ENCODE results near the gene RRP1B. TPM values are rescaled to one million over a fixed set of nuclear protein-coding genes. Genes with fewer than 3 reads are reported as not detected.

The RRP1B gene
- total RNA-seq, 4 donors from 2014 or later: 13.3 to 23.4 (median 22.5) TPM

- Histone ChIP-seq H3K4me3 (no peak overlapping the region), H3K9me3 (no peaks in the 10 kb centered on the region), H3K27ac (no peak overlapping the region), H3K36me3 (no peaks in the 10 kb centered on the region), H3K4me1 (no peaks in the 10 kb centered on the region), H3K27me3 (no peaks in the 10 kb centered on the region)
- intact Hi-C loops (cut with DNase I): no loop called here
- DNase-seq: no peak
- 67 to 68% methylated on average over 5 of the region's 5 CpGs for WGBS, 2 donors
- TF ChIP-seq CTCF (IDR thresholded peaks at IDR 0.05) (no peak), POLR2A (IDR thresholded peaks at IDR 0.05) (no peak)
Measured at GRCh38 chr21:43634618-43635017, 24.7 kb upstream of the RRP1B start.

DNA sequence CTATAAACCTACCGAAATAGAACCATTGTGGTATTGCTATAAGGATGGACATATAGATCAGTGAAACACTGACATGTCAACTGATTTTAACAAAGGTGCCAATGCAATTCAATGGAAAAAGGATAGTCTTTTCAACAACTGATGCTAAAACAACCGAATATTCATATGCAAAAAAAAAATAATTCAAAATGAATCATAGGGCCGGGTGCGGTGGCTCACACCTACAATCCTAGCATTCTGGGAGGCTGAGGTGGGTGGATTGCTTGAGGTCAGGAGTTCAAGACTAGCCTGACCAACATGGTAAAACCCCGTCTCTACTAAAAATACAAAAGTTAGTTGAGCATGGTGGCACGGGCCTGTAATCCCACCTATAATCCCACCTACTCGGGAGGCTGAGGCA, 23.9 kb upstream of the RRP1B start:
- Histone ChIP-seq H3K4me3 (no peak overlapping the region), H3K36me3 (no peaks in the 10 kb centered on the region), H3K27ac (no peak overlapping the region), H3K9me3 (no peaks in the 10 kb centered on the region), H3K4me1 (peaks cover 0 to 7% (median 0%) of the 10 kb centered on the region in 3 donors), H3K27me3 (no peaks in the 10 kb centered on the region)
- WGBS, 2 donors: 87 to 91% methylated on average over 7 of the region's 7 CpGs
- intact Hi-C loops (cut with DNase I): no loop called here
- no peak for DNase-seq
- TF ChIP-seq POLR2A (IDR thresholded peaks at IDR 0.05) (no peak), CTCF (IDR thresholded peaks at IDR 0.05) (no peak)

DNA sequence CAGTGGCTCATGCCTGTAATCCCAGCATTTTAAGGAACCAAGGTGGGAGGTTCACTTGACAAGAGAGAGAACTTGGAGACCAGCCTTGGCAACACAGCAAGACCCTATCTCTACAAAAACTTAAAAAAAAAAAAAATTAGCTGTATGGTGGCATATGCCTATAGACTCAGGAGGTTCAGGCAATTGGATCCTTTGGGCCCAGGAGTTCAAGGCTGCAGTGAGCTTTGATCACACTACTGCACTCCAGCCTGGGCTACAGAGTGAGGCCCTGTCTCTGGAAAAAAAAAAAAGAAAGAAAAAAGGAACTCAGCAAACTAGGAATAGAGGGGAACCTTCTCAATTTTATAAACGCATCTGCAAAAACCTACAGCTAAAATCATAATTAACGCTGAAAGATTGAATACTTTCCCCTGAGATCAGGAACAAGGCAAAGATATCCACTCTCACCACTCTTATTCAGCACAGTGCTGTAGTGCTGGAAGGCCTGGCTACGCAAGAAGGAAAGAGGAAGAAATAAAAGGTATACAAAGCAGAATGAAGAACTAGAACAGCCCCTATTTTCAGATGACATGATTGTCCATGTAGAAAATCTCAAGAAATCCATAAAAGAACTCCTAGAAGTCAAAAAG, 21.7 kb upstream of the RRP1B start:
- Histone ChIP-seq H3K4me1 (peaks cover 0 to 11% (median 0%) of the 10 kb centered on the region in 3 donors), H3K36me3 (no peaks in the 10 kb centered on the region), H3K4me3 (no peak overlapping the region), H3K27ac (no peak overlapping the region), H3K27me3 (no peaks in the 10 kb centered on the region), H3K9me3 (no peaks in the 10 kb centered on the region)
- no peak for DNase-seq
- WGBS, 2 donors: 87 to 89% methylated on average over 3 of the region's 3 CpGs
- TF ChIP-seq POLR2A (IDR thresholded peaks at IDR 0.05) (no peak), CTCF (IDR thresholded peaks at IDR 0.05) (no peak)
- intact Hi-C loops (cut with DNase I): no loop called here

GRCh38 chr21:43639470-43640353, 19.6 kb upstream of the RRP1B start:
- 54 to 63% methylated on average over 7 of the region's 7 CpGs for WGBS, 2 donors
- TF ChIP-seq CTCF (IDR thresholded peaks at IDR 0.05) (no peak), POLR2A (IDR thresholded peaks at IDR 0.05) (no peak)
- Histone ChIP-seq H3K9me3 (no peaks in the 10 kb centered on the region), H3K4me1 (peaks cover 0 to 16% (median 0%) of the 10 kb centered on the region in 3 donors), H3K4me3 (no peak overlapping the region), H3K36me3 (no peaks in the 10 kb centered on the region), H3K27me3 (no peaks in the 10 kb centered on the region), H3K27ac (peak overlapping the region in 2 of 4 donors; percentile 5 to 10)
- intact Hi-C loops (cut with DNase I): no loop called here
- DNase-seq: no peak

DNA sequence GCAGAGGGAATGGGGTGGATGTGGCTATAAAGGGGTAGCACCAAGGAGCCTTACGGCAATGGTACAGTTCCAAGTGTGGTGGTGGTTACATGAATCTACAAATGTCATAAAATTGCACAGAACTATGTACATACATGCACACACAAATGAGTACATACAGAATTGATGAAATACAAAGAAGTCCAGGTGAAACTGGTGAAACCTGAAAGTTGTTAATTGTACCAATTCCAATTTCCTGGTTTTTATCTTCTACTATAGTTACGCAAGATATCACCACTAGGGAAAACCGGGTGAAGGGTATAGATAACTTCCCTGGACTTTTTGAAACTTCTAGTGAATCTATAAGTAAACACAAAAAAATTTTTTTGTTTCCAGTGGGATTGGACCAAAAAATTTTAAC, 19.0 kb upstream of the RRP1B start:
- intact Hi-C loops (cut with DNase I): no loop called here
- peaks cover 0 to 20% (median 4%) of the 10 kb centered on the region in 3 donors for H3K4me1 ChIP-seq
- no peaks in the 10 kb centered on the region for H3K9me3 ChIP-seq
- 46 to 53% methylated on average over 3 of the region's 3 CpGs for WGBS, 2 donors
- TF ChIP-seq CTCF (IDR thresholded peaks at IDR 0.05): peak in 3 of 6 experiments; percentile 5 to 34 (median 33)
- no peak for TF ChIP-seq POLR2A (IDR thresholded peaks at IDR 0.05)
- DNase-seq: no peak
- no peak overlapping the region for H3K4me3 ChIP-seq
- H3K36me3 ChIP-seq: no peaks in the 10 kb centered on the region
- H3K27me3 ChIP-seq: no peaks in the 10 kb centered on the region
- H3K27ac ChIP-seq: peak overlapping the region in 2 of 4 donors; percentile 5 to 10

All from esophagus squamous epithelium (tissue), 5 donors.